Islet precursor cell (in vitro differentiated cells): ENCODE measurements around the gene RSPO3.
"Not testable (repeated sequence)": the region's sequence is repeated elsewhere in the genome, so short reads cannot be mapped to it uniquely, and the experiment has no call there.

Experiments used
- DNase-seq: peaks from one replicate; pipeline ENCODE4 v3.0.0-alpha.2; 2018

Gene RSPO3

DNA sequence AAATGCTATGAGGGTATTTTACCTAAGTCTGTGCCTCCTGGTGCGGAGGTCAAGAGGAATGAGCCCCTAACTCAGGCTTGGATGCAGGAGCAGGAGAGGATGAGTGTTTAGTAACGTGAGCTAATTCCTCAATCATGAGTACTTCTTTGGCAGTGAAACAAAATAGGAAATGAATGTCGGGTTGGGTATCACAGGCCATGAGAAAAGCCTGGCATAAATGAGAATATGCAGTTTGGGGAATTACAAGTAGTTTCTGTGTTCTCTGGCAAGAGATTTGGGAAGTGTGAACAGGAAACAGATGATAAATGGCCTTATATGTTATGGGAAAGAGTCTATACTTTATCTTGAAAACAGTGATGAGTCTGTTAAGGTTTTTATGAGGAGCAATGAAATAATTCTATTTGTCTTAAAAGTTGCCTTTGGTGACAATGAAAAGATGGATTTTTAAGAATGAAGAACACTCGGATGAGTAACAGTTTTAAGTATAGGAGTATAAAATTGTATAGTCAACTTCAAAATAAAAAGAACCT lies 89.2 kb downstream of the RSPO3 start:
- no peak for DNase-seq

- no peak for DNase-seq
These were observed 92.3 kb downstream of the RSPO3 start for GRCh38 chr6:127210725-127211124.

GRCh38 chr6:127212376-127212775 lies 93.9 kb downstream of the RSPO3 start:
- no peak for DNase-seq

DNA sequence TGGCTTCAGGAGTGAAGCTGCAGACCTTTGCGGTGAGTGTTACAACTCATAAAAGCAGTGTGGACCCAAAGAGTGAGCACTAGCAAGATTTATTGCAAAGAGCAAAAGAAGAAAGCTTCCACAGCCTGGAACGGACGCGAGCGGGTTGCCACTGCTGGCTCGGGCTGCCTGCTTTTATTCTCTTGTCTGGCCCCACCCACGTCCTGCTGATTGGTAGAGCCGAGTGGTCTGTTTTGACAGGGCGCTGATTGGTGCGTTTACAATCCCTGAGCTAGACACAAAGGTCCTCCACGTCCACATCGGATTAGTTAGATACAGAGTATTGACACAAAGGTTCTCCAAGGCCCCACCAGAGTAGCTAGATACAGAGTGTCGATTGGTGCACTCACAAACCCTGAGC lies 95.6 kb downstream of the RSPO3 start:
- not testable (repeated sequence) for DNase-seq

DNA sequence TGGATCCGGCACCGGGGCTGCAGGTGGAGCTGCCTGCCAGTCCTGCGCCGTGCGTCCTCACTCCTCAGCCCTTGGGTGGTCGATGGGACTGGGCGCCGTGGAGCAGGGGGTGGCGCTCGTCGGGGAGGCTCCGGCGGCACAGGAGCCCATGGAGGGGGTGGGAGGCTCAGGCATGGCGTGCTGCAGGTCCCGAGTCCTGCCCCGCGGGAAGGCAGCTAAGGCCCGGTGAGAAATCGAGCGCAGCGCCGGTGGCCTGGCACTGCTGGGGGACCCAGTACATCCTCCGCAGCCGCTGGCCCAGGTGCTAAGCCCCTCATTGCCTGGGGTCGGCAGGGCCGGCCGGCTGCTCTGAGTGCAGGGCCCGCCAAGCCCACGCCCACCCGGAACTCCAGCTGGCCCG lies 96.1 kb downstream of the RSPO3 start:
- not testable (repeated sequence) for DNase-seq

DNA sequence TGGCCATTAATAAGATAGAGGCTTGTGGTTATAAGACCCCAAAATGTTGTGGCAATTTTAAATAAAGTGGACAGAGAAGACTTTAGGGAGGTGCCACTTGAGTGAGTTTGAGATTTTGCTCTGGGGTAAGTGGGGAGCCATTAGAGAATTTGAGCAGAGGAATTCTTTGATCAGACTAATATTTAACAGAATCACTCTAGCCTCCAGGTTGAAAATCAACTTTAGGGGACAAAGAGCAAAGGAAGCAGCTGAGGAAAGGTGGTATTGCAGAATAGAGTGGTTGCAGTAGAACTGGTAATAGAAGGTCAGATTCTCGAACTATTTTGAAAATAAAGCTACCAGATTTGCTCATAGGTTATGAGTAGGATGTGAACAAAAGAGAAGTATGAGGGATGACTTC lies 97.5 kb downstream of the RSPO3 start:
- no peak for DNase-seq

DNA sequence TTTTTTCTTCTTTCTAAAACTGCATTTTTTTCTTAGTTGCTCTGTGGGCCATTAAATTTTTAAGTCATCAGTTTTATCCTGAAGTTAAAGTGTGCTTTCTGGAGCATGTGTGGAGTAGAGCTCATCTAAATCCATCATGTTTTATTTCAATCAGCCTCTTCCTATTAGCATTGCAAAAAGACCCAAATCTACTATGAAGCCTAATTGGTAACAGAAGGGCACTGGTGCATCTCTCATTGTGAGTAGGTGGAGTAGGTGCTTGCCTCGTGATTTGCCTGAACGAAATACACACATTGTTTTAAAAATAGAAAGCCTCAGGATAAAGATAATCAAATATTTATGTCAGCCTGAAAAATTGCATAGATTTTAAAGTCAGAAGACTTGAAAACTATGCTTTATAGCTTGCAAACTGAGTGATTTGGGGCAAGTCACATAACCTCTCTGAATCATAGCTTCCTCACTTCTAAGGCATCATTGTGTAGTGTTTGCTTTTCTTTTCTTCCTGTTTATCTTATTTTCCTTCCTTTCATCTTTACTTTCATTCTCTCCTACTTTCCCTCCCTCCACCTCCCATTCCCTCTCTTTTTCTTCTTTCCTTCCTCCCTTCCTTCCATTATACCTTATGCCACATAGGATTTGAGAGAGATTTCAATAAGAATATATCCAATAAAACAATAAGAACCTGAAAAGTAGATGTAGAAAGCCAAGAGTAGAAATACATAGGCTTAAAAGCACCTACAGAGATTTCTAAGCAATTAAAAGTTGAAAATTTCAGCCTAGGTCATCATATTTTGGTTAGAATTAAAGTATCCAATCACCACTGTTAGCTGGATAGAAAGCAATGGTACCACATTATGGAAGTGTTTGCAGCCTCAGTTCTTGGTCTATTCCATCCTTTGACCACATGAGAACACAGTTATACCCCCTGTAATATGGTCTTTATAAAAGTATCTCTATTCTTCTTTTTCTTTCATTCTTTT lies 98.6 kb downstream of the RSPO3 start:
- DNase-seq, result no peak

DNA sequence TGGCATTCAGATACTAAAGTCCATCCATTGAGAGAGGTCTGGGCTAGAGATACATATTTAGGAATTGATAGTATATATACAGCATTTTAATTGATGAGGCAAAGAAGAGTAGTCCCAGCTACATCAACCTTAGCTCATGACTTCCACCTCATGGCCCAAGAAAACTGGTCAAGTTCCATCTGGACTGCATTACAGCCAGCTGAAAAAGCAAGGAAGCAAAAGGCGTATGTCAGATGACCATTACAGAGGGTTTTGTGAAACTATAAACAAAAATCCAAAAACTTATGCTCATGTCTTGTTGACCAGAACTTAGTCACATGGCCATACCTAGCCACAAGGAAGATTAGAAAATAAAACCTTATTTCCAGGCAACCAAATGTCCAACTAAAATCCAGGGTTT lies 101.4 kb downstream of the RSPO3 start:
- DNase-seq, result no peak

GRCh38 chr6:127221201-127221600 lies 102.7 kb downstream of the RSPO3 start:
- DNase-seq, result no peak

- no peak for DNase-seq
These were observed 103.9 kb downstream of the RSPO3 start for GRCh38 chr6:127222418-127222817.

GRCh38 chr6:127225497-127225896 lies 107.0 kb downstream of the RSPO3 start:
- DNase-seq, result no peak

DNA sequence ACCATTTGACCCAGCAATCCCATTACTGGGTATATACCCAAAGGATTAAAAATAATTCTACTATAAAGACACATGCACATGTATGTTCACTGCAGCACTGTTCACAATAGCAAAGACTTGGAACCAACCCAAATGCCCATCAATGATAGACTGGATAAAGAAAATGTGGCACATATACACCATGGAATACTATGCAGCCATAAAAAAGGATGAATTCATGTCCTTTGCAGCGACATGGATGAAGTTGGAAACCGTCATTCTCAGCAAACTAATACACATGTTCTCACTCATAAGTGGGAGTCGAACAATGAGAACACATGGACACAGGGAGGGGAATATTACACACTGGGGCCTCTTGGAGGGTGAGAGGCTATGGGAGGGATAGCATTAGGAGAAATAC lies 115.3 kb downstream of the RSPO3 start:
- not testable (repeated sequence) for DNase-seq

DNA sequence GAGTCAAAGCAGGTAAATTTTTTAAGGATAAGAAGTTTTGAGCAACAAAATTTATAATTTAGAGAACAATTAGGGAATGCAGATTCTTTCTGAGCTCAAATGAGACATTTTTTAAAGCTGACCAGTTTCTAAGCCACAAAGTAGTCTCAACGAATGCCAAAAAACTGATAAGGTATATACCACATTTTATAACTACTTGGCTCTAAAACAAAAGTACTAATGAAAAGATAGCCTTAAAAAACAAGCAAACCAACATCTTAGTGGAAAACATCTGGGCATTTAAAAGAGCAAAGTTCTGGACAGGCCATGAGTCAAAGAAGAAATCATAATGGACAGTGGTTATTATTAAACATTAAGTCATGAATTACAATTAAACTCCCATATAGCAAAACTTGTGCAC lies 125.0 kb downstream of the RSPO3 start:
- no peak for DNase-seq
